Measurements from ENCODE around the gene DAZAP1.
"Not testable (repeated sequence)": the region's sequence is repeated elsewhere in the genome, so short reads cannot be mapped to it uniquely, and the experiment has no call there.

Gene DAZAP1

GRCh38 chr19:1438933-1439354 lies 31.6 kb downstream of the DAZAP1 start:
- no peak for DNase-seq (ENCODE audit: low spot score)
- Histone ChIP-seq H3K4me2 (ENCODE audit: insufficient read depth, low read length, poor library complexity, severe bottlenecking) (peak overlapping the region; percentile 91), H3K9me3 (replicated peaks in 1 of 2; ENCODE audit: control insufficient read depth in 2 of 2, insufficient read depth in 1 of 2, low read depth in 1 of 2, low read length in 2 of 2) (peaks cover 0 to 2% of the 10 kb centered on the region in 2 donors), H3K79me1 (ENCODE audit: low read depth, low read length) (peaks cover 21% of the 10 kb centered on the region), H3K36me3 (replicated peaks in 1 of 2; ENCODE audit: control insufficient read depth in 2 of 2, insufficient read depth in 2 of 2, low read length in 2 of 2) (peaks cover 39 to 62% of the 10 kb centered on the region in 2 donors), H3K14ac (ENCODE audit: low read length) (no peak overlapping the region), H2BK15ac (ENCODE audit: low read length) (no peak overlapping the region), H2BK12ac (ENCODE audit: low read length) (no peak overlapping the region), H2BK120ac (ENCODE audit: low read depth, low read length) (no peak overlapping the region), H3K27me3 (ENCODE audit: control insufficient read depth in 3 of 3, insufficient read depth in 3 of 3, low read depth in 1 of 3, low read length in 3 of 3) (no peaks in the 10 kb centered on the region), H2AK5ac (ENCODE audit: low read depth, low read length) (peak overlapping the region; percentile 93), H2AFZ (ENCODE audit: low read length) (no peak overlapping the region), H2BK5ac (ENCODE audit: low read length) (peak overlapping the region; percentile 87), H3K23ac (ENCODE audit: low read depth, low read length, poor library complexity) (peak overlapping the region; percentile 99), H3K9ac (ENCODE audit: low read depth, low read length, poor library complexity) (peak overlapping the region; percentile 99), H3K27ac (replicated peaks; ENCODE audit: low read length) (no peak overlapping the region), H4K8ac (ENCODE audit: low read depth, low read length) (no peak overlapping the region), H3K4me1 (ENCODE audit: control insufficient read depth in 2 of 2, insufficient read depth in 1 of 2, low read depth in 1 of 2, low read length in 2 of 2) (peaks cover 4% of the 10 kb centered on the region in 2 donors), H3K4ac (ENCODE audit: low read length) (no peak overlapping the region), H4K91ac (ENCODE audit: low read depth, low read length, poor library complexity) (no peak overlapping the region), H3K4me3 (ENCODE audit: low read length in 2 of 2) (peak overlapping the region; percentile 89 to 92), H3K18ac (ENCODE audit: low read length) (peak overlapping the region; percentile 100)
- WGBS, 2 donors (ENCODE audit: extremely low coverage in 2 of 2, insufficient read length in 2 of 2, insufficient replicate concordance in 1 of 2), result no CpG with 5 or more reads among the region's 26 CpGs

DNA sequence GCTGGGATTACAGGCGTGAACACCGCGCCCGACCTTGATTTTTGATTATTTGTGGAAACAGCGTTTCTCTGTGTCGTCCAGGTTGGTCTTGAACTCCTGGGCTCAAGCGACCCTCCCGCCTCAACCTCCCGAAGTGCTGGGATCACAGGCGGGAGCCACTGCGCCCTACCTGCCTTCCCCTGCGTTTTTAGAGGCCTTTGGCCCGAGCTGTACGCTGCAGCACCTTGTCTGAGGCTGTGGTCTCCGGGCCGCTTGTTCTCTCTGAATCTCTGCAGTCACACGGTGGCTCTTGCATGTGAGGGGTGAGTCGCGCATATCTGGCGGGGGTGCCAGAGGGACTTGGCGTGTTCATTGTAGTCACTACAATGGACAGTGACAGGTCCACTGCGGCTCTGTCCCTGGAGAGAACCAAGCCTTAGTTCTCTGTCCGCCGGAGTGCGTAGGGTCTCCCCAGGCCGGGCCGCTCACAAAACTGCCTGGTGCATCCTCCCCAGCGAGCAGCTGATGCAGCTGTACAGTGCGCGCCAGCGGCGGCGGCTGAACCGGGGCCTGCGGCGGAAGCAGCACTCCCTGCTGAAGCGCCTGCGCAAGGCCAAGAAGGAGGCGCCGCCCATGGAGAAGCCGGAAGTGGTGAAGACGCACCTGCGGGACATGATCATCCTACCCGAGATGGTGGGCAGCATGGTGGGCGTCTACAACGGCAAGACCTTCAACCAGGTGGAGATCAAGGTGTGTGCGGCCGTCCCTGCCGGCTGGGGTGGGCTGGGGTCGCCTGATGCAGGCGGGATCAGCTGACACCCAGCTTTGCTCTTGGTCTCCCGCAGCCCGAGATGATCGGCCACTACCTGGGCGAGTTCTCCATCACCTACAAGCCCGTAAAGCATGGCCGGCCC lies 32.4 kb downstream of the DAZAP1 start:
- peak overlapping the region; percentile 72 for H3K9ac ChIP-seq (ENCODE audit: low read depth, low read length, poor library complexity)
- peak overlapping the region; percentile 91 for H3K4me2 ChIP-seq (ENCODE audit: insufficient read depth, low read length, poor library complexity, severe bottlenecking)
- H2BK12ac ChIP-seq (ENCODE audit: low read length); H3K9me3 ChIP-seq (replicated peaks in 1 of 2; ENCODE audit: control insufficient read depth in 2 of 2, insufficient read depth in 1 of 2, low read depth in 1 of 2, low read length in 2 of 2); H3K27me3 ChIP-seq (ENCODE audit: control insufficient read depth in 3 of 3, insufficient read depth in 3 of 3, low read depth in 1 of 3, low read length in 3 of 3); H4K91ac ChIP-seq (ENCODE audit: low read depth, low read length, poor library complexity); H2BK120ac ChIP-seq (ENCODE audit: low read depth, low read length); H2AK5ac ChIP-seq (ENCODE audit: low read depth, low read length); H3K4ac ChIP-seq (ENCODE audit: low read length); H3K4me1 ChIP-seq (ENCODE audit: control insufficient read depth in 2 of 2, insufficient read depth in 1 of 2, low read depth in 1 of 2, low read length in 2 of 2); H2AFZ ChIP-seq (ENCODE audit: low read length); H3K27ac ChIP-seq (replicated peaks; ENCODE audit: low read length); H2BK15ac ChIP-seq (ENCODE audit: low read length); DNase-seq (ENCODE audit: low spot score): not testable (repeated sequence)
- H3K79me1 ChIP-seq (ENCODE audit: low read depth, low read length), result peaks cover 21% of the 10 kb centered on the region
- H3K14ac ChIP-seq (ENCODE audit: low read length), result peak overlapping the region; percentile 9
- peak overlapping the region; percentile 89 to 92 for H3K4me3 ChIP-seq (ENCODE audit: low read length in 2 of 2)
- peak overlapping the region; percentile 92 for H4K8ac ChIP-seq (ENCODE audit: low read depth, low read length)
- H3K36me3 ChIP-seq (replicated peaks in 1 of 2; ENCODE audit: control insufficient read depth in 2 of 2, insufficient read depth in 2 of 2, low read length in 2 of 2), result peaks cover 34 to 53% of the 10 kb centered on the region in 2 donors
- WGBS, 2 donors (ENCODE audit: extremely low coverage in 2 of 2, insufficient read length in 2 of 2, insufficient replicate concordance in 1 of 2), result no CpG with 5 or more reads among the region's 57 CpGs
- H2BK5ac ChIP-seq (ENCODE audit: low read length), result peak overlapping the region; percentile 53
- H3K23ac ChIP-seq (ENCODE audit: low read depth, low read length, poor library complexity), result peak overlapping the region; percentile 93
- H3K18ac ChIP-seq (ENCODE audit: low read length), result peak overlapping the region; percentile 11

DNA sequence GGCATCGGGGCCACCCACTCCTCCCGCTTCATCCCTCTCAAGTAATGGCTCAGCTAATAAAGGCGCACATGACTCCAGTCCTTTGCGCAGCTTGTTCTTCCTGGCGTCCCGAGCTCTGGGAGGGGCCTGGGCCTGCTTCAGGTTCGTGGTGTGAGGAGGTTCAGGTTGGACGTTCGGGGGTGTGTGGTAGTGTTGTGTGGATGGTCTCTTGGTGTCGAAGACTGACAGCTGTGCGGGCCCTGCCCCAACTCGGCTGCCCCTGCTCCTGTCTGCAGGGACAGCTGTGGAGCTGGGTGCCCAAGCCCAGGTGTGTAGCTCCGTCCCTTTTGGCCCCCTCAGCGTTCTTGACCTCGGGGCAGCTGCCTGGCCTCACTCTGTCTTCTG lies 33.0 kb downstream of the DAZAP1 start:
- no peak for DNase-seq (ENCODE audit: low spot score)
- peak overlapping the region; percentile 40 for H2AK5ac ChIP-seq (ENCODE audit: low read depth, low read length)
- no peaks in the 10 kb centered on the region for H3K27me3 ChIP-seq (ENCODE audit: control insufficient read depth in 3 of 3, insufficient read depth in 3 of 3, low read depth in 1 of 3, low read length in 3 of 3)
- H2BK5ac ChIP-seq (ENCODE audit: low read length), result peak overlapping the region; percentile 53
- no peak overlapping the region for H4K91ac ChIP-seq (ENCODE audit: low read depth, low read length, poor library complexity)
- no CpG with 5 or more reads among the region's 15 CpGs for WGBS, 2 donors (ENCODE audit: extremely low coverage in 2 of 2, insufficient read length in 2 of 2, insufficient replicate concordance in 1 of 2)
- no peak overlapping the region for H3K27ac ChIP-seq (replicated peaks; ENCODE audit: low read length)
- H3K4me2 ChIP-seq (ENCODE audit: insufficient read depth, low read length, poor library complexity, severe bottlenecking), result no peak overlapping the region
- peak overlapping the region; percentile 71 for H3K14ac ChIP-seq (ENCODE audit: low read length)
- H4K8ac ChIP-seq (ENCODE audit: low read depth, low read length), result no peak overlapping the region
- no peak overlapping the region for H3K4ac ChIP-seq (ENCODE audit: low read length)
- peak overlapping the region in 1 of 2 donors; percentile 6 for H3K4me3 ChIP-seq (ENCODE audit: low read length in 2 of 2)
- no peak overlapping the region for H2BK15ac ChIP-seq (ENCODE audit: low read length)
- H3K18ac ChIP-seq (ENCODE audit: low read length), result no peak overlapping the region
- peaks cover 4 to 6% of the 10 kb centered on the region in 2 donors for H3K4me1 ChIP-seq (ENCODE audit: control insufficient read depth in 2 of 2, insufficient read depth in 1 of 2, low read depth in 1 of 2, low read length in 2 of 2)
- H3K9ac ChIP-seq (ENCODE audit: low read depth, low read length, poor library complexity), result peak overlapping the region; percentile 44
- H3K9me3 ChIP-seq (replicated peaks in 1 of 2; ENCODE audit: control insufficient read depth in 2 of 2, insufficient read depth in 1 of 2, low read depth in 1 of 2, low read length in 2 of 2), result peaks cover 0 to 2% of the 10 kb centered on the region in 2 donors
- peak overlapping the region; percentile 93 for H3K23ac ChIP-seq (ENCODE audit: low read depth, low read length, poor library complexity)
- H2BK12ac ChIP-seq (ENCODE audit: low read length), result peak overlapping the region; percentile 73
- no peak overlapping the region for H2AFZ ChIP-seq (ENCODE audit: low read length)
- peaks cover 32 to 47% of the 10 kb centered on the region in 2 donors for H3K36me3 ChIP-seq (replicated peaks in 1 of 2; ENCODE audit: control insufficient read depth in 2 of 2, insufficient read depth in 2 of 2, low read length in 2 of 2)
- H3K79me1 ChIP-seq (ENCODE audit: low read depth, low read length), result peaks cover 21% of the 10 kb centered on the region
- no peak overlapping the region for H2BK120ac ChIP-seq (ENCODE audit: low read depth, low read length)

DNA sequence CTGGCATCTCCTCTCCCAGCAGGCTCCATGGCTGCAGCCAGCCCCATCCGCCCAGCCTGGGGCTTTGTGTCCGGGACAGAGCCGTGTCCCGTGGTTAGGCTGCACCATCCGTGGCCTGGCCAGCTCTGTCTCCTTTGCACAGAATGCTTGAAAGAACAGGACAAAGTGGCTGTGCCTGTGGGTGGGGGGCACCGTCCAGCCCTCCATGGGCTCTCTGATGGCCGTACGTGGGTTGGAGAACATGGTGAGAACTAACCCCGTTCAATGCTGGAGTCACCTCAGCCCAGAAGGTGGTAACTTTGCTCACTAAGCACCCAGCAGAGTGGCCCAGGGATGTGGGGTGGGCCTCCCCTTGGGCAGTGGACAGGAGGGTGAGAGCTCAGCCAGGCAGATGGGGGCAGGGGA lies 33.6 kb downstream of the DAZAP1 start:
- Histone ChIP-seq H3K18ac (ENCODE audit: low read length) (no peak overlapping the region), H3K4me1 (ENCODE audit: control insufficient read depth in 2 of 2, insufficient read depth in 1 of 2, low read depth in 1 of 2, low read length in 2 of 2) (peaks cover 4 to 6% of the 10 kb centered on the region in 2 donors), H3K79me1 (ENCODE audit: low read depth, low read length) (peaks cover 21% of the 10 kb centered on the region), H3K27me3 (ENCODE audit: control insufficient read depth in 3 of 3, insufficient read depth in 3 of 3, low read depth in 1 of 3, low read length in 3 of 3) (no peaks in the 10 kb centered on the region), H2BK12ac (ENCODE audit: low read length) (peak overlapping the region; percentile 90), H3K4me3 (ENCODE audit: low read length in 2 of 2) (peak overlapping the region in 1 of 2 donors; percentile 24), H4K91ac (ENCODE audit: low read depth, low read length, poor library complexity) (no peak overlapping the region), H3K9ac (ENCODE audit: low read depth, low read length, poor library complexity) (peak overlapping the region; percentile 72), H3K14ac (ENCODE audit: low read length) (peak overlapping the region; percentile 56), H3K9me3 (replicated peaks in 1 of 2; ENCODE audit: control insufficient read depth in 2 of 2, insufficient read depth in 1 of 2, low read depth in 1 of 2, low read length in 2 of 2) (peaks cover 0 to 2% of the 10 kb centered on the region in 2 donors), H2AFZ (ENCODE audit: low read length) (no peak overlapping the region), H2AK5ac (ENCODE audit: low read depth, low read length) (peak overlapping the region; percentile 40), H3K4me2 (ENCODE audit: insufficient read depth, low read length, poor library complexity, severe bottlenecking) (no peak overlapping the region), H2BK5ac (ENCODE audit: low read length) (peak overlapping the region; percentile 53), H3K4ac (ENCODE audit: low read length) (peak overlapping the region; percentile 76), H2BK15ac (ENCODE audit: low read length) (no peak overlapping the region), H3K36me3 (replicated peaks in 1 of 2; ENCODE audit: control insufficient read depth in 2 of 2, insufficient read depth in 2 of 2, low read length in 2 of 2) (peaks cover 30 to 43% of the 10 kb centered on the region in 2 donors), H4K8ac (ENCODE audit: low read depth, low read length) (peak overlapping the region; percentile 17), H3K23ac (ENCODE audit: low read depth, low read length, poor library complexity) (peak overlapping the region; percentile 85), H3K27ac (replicated peaks; ENCODE audit: low read length) (no peak overlapping the region), H2BK120ac (ENCODE audit: low read depth, low read length) (no peak overlapping the region)
- no peak for DNase-seq (ENCODE audit: low spot score)
- WGBS, 2 donors (ENCODE audit: extremely low coverage in 2 of 2, insufficient read length in 2 of 2, insufficient replicate concordance in 1 of 2), result no CpG with 5 or more reads among the region's 9 CpGs
